NCI-H510A treated with DMSO at 0.1 percent for 48 hours (cell line): Measurements from ENCODE around the gene ZFHX3.
"Not testable (repeated sequence)": the region's sequence is repeated elsewhere in the genome, so short reads cannot be mapped to it uniquely, and the experiment has no call there.

Experiments
- DNase-seq: peaks from one replicate; lab custom pipeline; 2025; lab: John Stamatoyannopoulos, UW

ZFHX3 gene

GRCh38 chr16:73020409-73020884 lies 27.5 kb downstream of the ZFHX3 start:
- peak; percentile 57 for DNase-seq

GRCh38 chr16:73019457-73020362 lies 28.2 kb downstream of the ZFHX3 start:
- DNase-seq = no peak

- no peak for DNase-seq
Observed at GRCh38 chr16:73018821-73019456, 29.0 kb downstream of the ZFHX3 start.

GRCh38 chr16:73017321-73017720 lies 30.6 kb downstream of the ZFHX3 start:
- no peak for DNase-seq

- DNase-seq = no peak
Observed at GRCh38 chr16:73016488-73016830, 31.5 kb downstream of the ZFHX3 start.

GRCh38 chr16:73015612-73016487 lies 32.1 kb downstream of the ZFHX3 start:
- no peak for DNase-seq

GRCh38 chr16:73014768-73015167 lies 33.2 kb downstream of the ZFHX3 start:
- no peak for DNase-seq

GRCh38 chr16:73013974-73014373 lies 34.0 kb downstream of the ZFHX3 start:
- no peak for DNase-seq

- no peak for DNase-seq
Observed at GRCh38 chr16:73012341-73012740, 35.6 kb downstream of the ZFHX3 start.

- DNase-seq = no peak
Observed at GRCh38 chr16:73011926-73012325, 36.0 kb downstream of the ZFHX3 start.

- DNase-seq = no peak
Observed at GRCh38 chr16:73010150-73010676, 37.7 kb downstream of the ZFHX3 start.

GRCh38 chr16:73009710-73010109 lies 38.2 kb downstream of the ZFHX3 start:
- not testable (repeated sequence) for DNase-seq

- DNase-seq = no peak
Observed at GRCh38 chr16:73006026-73006425, 41.9 kb downstream of the ZFHX3 start.

GRCh38 chr16:73002866-73003265 lies 45.1 kb downstream of the ZFHX3 start:
- DNase-seq = no peak

- DNase-seq = no peak
Observed at GRCh38 chr16:73000907-73001521, 46.9 kb downstream of the ZFHX3 start.

GRCh38 chr16:73000020-73000906 lies 47.7 kb downstream of the ZFHX3 start:
- DNase-seq = peak; percentile 31

GRCh38 chr16:72999541-73000019 lies 48.3 kb downstream of the ZFHX3 start:
- peak; percentile 64 for DNase-seq

- DNase-seq = no peak
Observed at GRCh38 chr16:72997141-72997542, 50.8 kb downstream of the ZFHX3 start.

GRCh38 chr16:72996291-72997062 lies 51.5 kb downstream of the ZFHX3 start:
- DNase-seq = peak; percentile 12

GRCh38 chr16:72995882-72996270 lies 52.1 kb downstream of the ZFHX3 start:
- DNase-seq = not testable (repeated sequence)
